T-cell (primary cell): Measurements from ENCODE around the gene FGF19. TPM values are rescaled to one million over a fixed set of nuclear protein-coding genes. Genes with fewer than 3 reads are reported as not detected.

Experiments used
- ATAC-seq, 4 experiments: fragments of 200-7000 bp in 3 of 4; fragments of 150-1000 bp in 1 of 4; cut with Tn5 transposase; replicated peaks in 1 of 4; 1 replicate in 3 of 4; 2 replicates in 1 of 4; pipeline ENCODE4 v1.10.0; 2021; ENCODE audit warnings: moderate library complexity in 3 of 4, mild to moderate bottlenecking in 2 of 4, moderate number of reproducible peaks in 1 of 4
- CTCF ChIA-PET, 2 donors: fragments of 300-600 bp; sonication (Branson Sonifier 250); formaldehyde crosslinking; loops; one replicate each; lab custom pipeline; 2022; ENCODE audit warnings: antibody characterized with exemption in 2 of 2; lab: Charles Lee
- POLR2A ChIA-PET, 2 donors: fragments of 300-600 bp; sonication (Branson Sonifier 250); formaldehyde crosslinking; loops; one replicate each; lab custom pipeline; 2022; ENCODE audit warnings: antibody characterized with exemption in 2 of 2; lab: Charles Lee
- DNase-seq, 35 experiments: peaks; one replicate each; pipeline versions ENCODE4 v3.0.0 to v3.0.0-alpha.2; 2013 to 2023
- H3K27ac ChIP-seq: one replicate; pipeline ENCODE4 v1.5.1; 2013; ENCODE audit warnings: low read length
- H3K27me3 ChIP-seq, 2 experiments: replicated peaks in 1 of 2; 1 replicate in 1 of 2; 2 replicates in 1 of 2; pipeline versions ENCODE4 v1.6.1 to v1.7.0; 2013; ENCODE audit warnings: low read length in 1 of 2, mixed read lengths in 1 of 2; ENCODE audit not compliant: control insufficient read depth in 2 of 2, insufficient read depth in 2 of 2; ENCODE audit errors: extremely low read depth in 1 of 2
- H3K36me3 ChIP-seq, 2 donors: 1 replicate in 1 of 2; 2 replicates in 1 of 2; pipeline versions ENCODE4 v1.6.1 to v1.7.0; 2013; ENCODE audit warnings: low read length in 1 of 2; ENCODE audit not compliant: control insufficient read depth in 2 of 2, insufficient read depth in 1 of 2; ENCODE audit errors: extremely low read depth in 1 of 2
- H3K4me1 ChIP-seq, 2 experiments: 1 replicate in 1 of 2; 2 replicates in 1 of 2; pipeline versions ENCODE4 v1.6.1 to v1.7.0; 2013; ENCODE audit warnings: low read length in 2 of 2, mixed read lengths in 1 of 2; ENCODE audit not compliant: insufficient read depth in 2 of 2, control insufficient read depth in 1 of 2; ENCODE audit errors: extremely low read depth in 1 of 2
- H3K4me3 ChIP-seq, 2 donors: 1 replicate in 1 of 2; 2 replicates in 1 of 2; pipeline versions ENCODE4 v1.5.1 to v1.7.0; 2013; ENCODE audit warnings: mild to moderate bottlenecking in 2 of 2, low read length in 1 of 2, moderate library complexity in 1 of 2; ENCODE audit not compliant: control insufficient read depth in 1 of 2; ENCODE audit errors: extremely low read depth in 1 of 2
- H3K9me3 ChIP-seq: 2 replicates; pipeline ENCODE4 v1.7.0; 2013
- H3K27ac Mint-ChIP-seq, 2 donors: one replicate each; pipeline ENCODE4 v1.8.0; 2020 to 2021; ENCODE audit warnings: mild to moderate bottlenecking in 2 of 2, mixed read lengths in 2 of 2
- H3K27me3 Mint-ChIP-seq, 2 donors: one replicate each; pipeline ENCODE4 v1.8.0; 2021 to 2022; ENCODE audit warnings: mixed read lengths in 2 of 2
- H3K36me3 Mint-ChIP-seq: one replicate; pipeline ENCODE4 v1.8.0; 2021; ENCODE audit warnings: mixed read lengths
- H3K4me1 Mint-ChIP-seq, 3 donors: one replicate each; pipeline ENCODE4 v1.8.0; 2020 to 2022; ENCODE audit warnings: mixed read lengths in 3 of 3, mild to moderate bottlenecking in 1 of 3
- H3K4me3 Mint-ChIP-seq, 3 donors: one replicate each; pipeline ENCODE4 v1.8.0; 2020 to 2022; ENCODE audit warnings: mild to moderate bottlenecking in 3 of 3, mixed read lengths in 3 of 3, moderate library complexity in 3 of 3
- H3K9me3 Mint-ChIP-seq, 3 donors: one replicate each; pipeline ENCODE4 v1.8.0; 2020 to 2022; ENCODE audit warnings: mixed read lengths in 3 of 3
- WGBS: methylation state at CpG from one replicate; pipeline ENCODE4 v1.1.5; 2013; ENCODE audit warnings: missing lambda C conversion rate; ENCODE audit not compliant: insufficient coverage; 5-methylcytosine and 5-hydroxymethylcytosine counted together
- total RNA-seq, 35 experiments: library from RNA in 6 of 35; stranded (reverse) in 6 of 35; fragments of 120-200 nt in 1 of 35; gene quantifications; one replicate each; pipeline versions ENCODE4 v1.2.1 to v1.2.4 and lab custom pipeline; 2013 to 2026

Gene FGF19
- total RNA-seq, 5 donors from 2014 or later (not counting 1 experiment from before 2014, with no cell fraction given): 0.09 TPM; not detected in 4

- ATAC-seq (no peak), DNase-seq (no peak)
- WGBS: 92% methylated on average over 6 of the region's 11 CpGs
- no peaks in the 10 kb centered on the region for H3K9me3 ChIP-seq
- CTCF ChIA-PET: no interaction called here
- no peak overlapping the region for H3K4me3 ChIP-seq
- POLR2A ChIA-PET: no interaction called here
- H3K4me1 Mint-ChIP-seq: no peaks in the 10 kb centered on the region
- no peaks in the 10 kb centered on the region for H3K36me3 Mint-ChIP-seq
- no peak overlapping the region for H3K27ac ChIP-seq
- no peaks in the 10 kb centered on the region for H3K36me3 ChIP-seq
- no peaks in the 10 kb centered on the region for H3K9me3 Mint-ChIP-seq
- no peaks in the 10 kb centered on the region for H3K4me1 ChIP-seq
- H3K27me3 ChIP-seq: peaks cover 0 to 4% of the 10 kb centered on the region in 2 experiments
- no peak overlapping the region for H3K27ac Mint-ChIP-seq
- H3K4me3 Mint-ChIP-seq: no peak overlapping the region
- H3K27me3 Mint-ChIP-seq: no peaks in the 10 kb centered on the region
Measured at GRCh38 chr11:69652999-69653398, 50.8 kb downstream of the FGF19 start.

DNA sequence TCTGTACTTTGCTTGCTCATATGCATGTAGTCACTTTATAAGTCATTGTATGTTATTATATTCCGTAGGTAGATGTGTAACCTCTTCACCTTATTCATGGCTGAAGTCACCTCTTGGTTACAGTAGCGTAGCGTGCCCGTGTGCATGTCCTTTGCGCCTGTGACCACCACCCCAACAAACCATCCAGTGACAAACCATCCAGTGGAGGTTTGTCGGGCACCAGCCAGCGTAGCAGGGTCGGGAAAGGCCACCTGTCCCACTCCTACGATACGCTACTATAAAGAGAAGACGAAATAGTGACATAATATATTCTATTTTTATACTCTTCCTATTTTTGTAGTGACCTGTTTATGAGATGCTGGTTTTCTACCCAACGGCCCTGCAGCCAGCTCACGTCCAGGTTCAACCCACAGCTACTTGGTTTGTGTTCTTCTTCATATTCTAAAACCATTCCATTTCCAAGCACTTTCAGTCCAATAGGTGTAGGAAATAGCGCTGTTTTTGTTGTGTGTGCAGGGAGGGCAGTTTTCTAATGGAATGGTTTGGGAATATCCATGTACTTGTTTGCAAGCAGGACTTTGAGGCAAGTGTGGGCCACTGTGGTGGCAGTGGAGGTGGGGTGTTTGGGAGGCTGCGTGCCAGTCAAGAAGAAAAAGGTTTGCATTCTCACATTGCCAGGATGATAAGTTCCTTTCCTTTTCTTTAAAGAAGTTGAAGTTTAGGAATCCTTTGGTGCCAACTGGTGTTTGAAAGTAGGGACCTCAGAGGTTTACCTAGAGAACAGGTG is 51.8 kb downstream of the FGF19 start:
- WGBS: 100% methylated on average over 1 of the region's 15 CpGs
- POLR2A ChIA-PET: no interaction called here

DNA sequence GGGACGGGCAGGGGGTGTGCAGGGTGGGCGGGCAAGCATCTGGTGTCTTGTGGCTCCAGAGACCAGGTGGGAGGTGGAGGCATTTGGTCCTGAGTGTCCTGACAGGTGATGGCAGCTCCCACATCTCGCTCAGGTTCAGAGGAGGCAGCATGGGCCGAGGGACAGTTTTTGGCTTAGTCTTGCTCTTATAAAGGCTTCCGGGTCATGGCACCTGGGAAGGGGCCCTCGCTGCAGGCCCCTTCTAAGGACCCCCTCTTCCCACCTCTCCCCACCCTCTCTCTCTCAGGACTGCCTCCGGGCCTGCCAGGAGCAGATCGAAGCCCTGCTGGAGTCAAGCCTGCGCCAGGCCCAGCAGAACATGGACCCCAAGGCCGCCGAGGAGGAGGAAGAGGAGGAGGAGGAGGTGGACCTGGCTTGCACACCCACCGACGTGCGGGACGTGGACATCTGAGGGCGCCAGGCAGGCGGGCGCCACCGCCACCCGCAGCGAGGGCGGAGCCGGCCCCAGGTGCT is 52.9 kb downstream of the FGF19 start:
- H3K36me3 ChIP-seq: no peaks in the 10 kb centered on the region
- ATAC-seq: no peak
- DNase-seq: no peak
- CTCF ChIA-PET: interaction anchor here in 1 of 2 donors (0.6 kb wide), 1 partner anchor 558 kb away, joined by 3 read pairs; no protein-coding TSS in a partner anchor
- Mint-ChIP-seq H3K27me3 (no peaks in the 10 kb centered on the region), H3K27ac (no peak overlapping the region), H3K9me3 (no peaks in the 10 kb centered on the region), H3K4me3 (no peak overlapping the region), H3K4me1 (no peaks in the 10 kb centered on the region), H3K36me3 (no peaks in the 10 kb centered on the region)
- peaks cover 0 to 10% of the 10 kb centered on the region in 2 experiments for H3K27me3 ChIP-seq
- no peak overlapping the region for H3K4me3 ChIP-seq
- no peak overlapping the region for H3K27ac ChIP-seq
- 83% methylated on average over 5 of the region's 23 CpGs for WGBS
- no peaks in the 10 kb centered on the region for H3K4me1 ChIP-seq
- no peaks in the 10 kb centered on the region for H3K9me3 ChIP-seq
- POLR2A ChIA-PET: no interaction called here

More for the DNA sequence above, 51.8 kb downstream of the FGF19 start:
- CTCF ChIA-PET: no interaction called here
- no peaks in the 10 kb centered on the region for H3K36me3 Mint-ChIP-seq
- Histone ChIP-seq H3K9me3 (no peaks in the 10 kb centered on the region), H3K27ac (no peak overlapping the region), H3K27me3 (peaks cover 0 to 5% of the 10 kb centered on the region in 2 experiments), H3K4me3 (no peak overlapping the region), H3K36me3 (no peaks in the 10 kb centered on the region), H3K4me1 (no peaks in the 10 kb centered on the region)
- no peak overlapping the region for H3K27ac Mint-ChIP-seq
- no peaks in the 10 kb centered on the region for H3K4me1 Mint-ChIP-seq
- DNase-seq (no peak), ATAC-seq (no peak)
- no peak overlapping the region for H3K4me3 Mint-ChIP-seq
- no peaks in the 10 kb centered on the region for H3K27me3 Mint-ChIP-seq
- no peaks in the 10 kb centered on the region for H3K9me3 Mint-ChIP-seq

- Mint-ChIP-seq H3K9me3 (no peaks in the 10 kb centered on the region), H3K36me3 (no peaks in the 10 kb centered on the region), H3K27me3 (no peaks in the 10 kb centered on the region), H3K4me1 (no peaks in the 10 kb centered on the region), H3K27ac (no peak overlapping the region), H3K4me3 (no peak overlapping the region)
- ChIA-PET CTCF (interaction anchor here in 1 of 2 donors (0.6 kb wide), 1 partner anchor 557 kb away, joined by 3 read pairs; no protein-coding TSS in a partner anchor), POLR2A (no interaction called here)
- DNase-seq: no peak
- Histone ChIP-seq H3K27ac (no peak overlapping the region), H3K36me3 (no peaks in the 10 kb centered on the region), H3K4me1 (no peaks in the 10 kb centered on the region), H3K27me3 (peaks cover 0 to 12% of the 10 kb centered on the region in 2 experiments), H3K4me3 (no peak overlapping the region), H3K9me3 (no peaks in the 10 kb centered on the region)
- WGBS: 79% methylated on average over 24 of the region's 24 CpGs
- ATAC-seq: no peak
Measured at GRCh38 chr11:69650081-69650831, 53.6 kb downstream of the FGF19 start.

- Histone ChIP-seq H3K27me3 (peaks cover 0 to 18% of the 10 kb centered on the region in 2 experiments), H3K27ac (no peak overlapping the region), H3K4me1 (no peaks in the 10 kb centered on the region), H3K36me3 (no peaks in the 10 kb centered on the region), H3K4me3 (no peak overlapping the region), H3K9me3 (no peaks in the 10 kb centered on the region)
- 97% methylated on average over 6 of the region's 10 CpGs for WGBS
- Mint-ChIP-seq H3K36me3 (no peaks in the 10 kb centered on the region), H3K27ac (no peak overlapping the region), H3K9me3 (no peaks in the 10 kb centered on the region), H3K4me3 (no peak overlapping the region), H3K4me1 (no peaks in the 10 kb centered on the region), H3K27me3 (no peaks in the 10 kb centered on the region)
- DNase-seq (no peak), ATAC-seq (no peak)
- POLR2A ChIA-PET: no interaction called here
- CTCF ChIA-PET: no interaction called here
Measured at GRCh38 chr11:69649576-69649900, 54.3 kb downstream of the FGF19 start.

DNA sequence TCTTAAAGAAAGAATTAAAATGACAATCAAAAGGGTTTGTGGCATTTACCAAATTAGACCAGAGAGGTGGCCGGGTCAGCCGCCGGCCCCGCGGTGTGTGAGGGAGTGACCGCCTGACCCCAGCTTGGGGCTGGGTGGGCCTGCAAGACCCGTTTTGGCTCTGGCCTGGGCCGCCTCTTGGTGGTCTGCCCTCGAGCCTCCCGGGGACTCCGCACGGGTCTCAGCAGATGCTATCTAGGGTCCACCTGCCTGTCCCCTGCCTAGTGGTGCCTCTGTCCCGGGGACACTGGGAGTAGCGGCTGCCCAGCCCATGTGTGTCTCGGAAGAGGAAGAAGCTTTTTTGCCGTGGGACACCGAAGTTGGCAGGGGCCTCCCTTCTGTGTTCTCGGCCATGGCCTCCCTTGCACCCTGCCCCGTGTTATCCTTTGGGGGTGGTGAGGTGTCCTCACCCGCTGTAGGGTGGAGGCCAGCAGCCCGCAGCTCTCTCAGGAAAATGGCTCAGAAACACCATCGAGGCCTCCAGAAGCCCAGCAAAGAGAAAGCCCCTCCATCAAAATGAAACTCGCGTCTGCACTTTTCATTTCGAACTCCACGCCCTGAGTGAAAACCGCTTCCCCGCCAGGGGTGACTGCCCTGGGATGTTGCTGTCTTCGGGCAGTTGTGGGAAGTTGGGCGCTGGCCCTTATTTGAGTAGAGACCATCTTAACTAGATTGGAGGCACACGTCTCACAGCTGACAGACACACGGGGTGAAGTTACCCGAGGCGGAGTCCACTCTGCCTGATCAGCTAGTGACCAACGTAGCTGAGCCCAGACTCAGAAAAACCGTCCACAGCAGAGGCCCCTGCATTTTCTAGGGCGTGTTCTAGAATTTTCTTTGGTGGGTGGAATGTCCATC is 54.9 kb downstream of the FGF19 start:
- Mint-ChIP-seq H3K4me1 (peaks cover 0 to 2% (median 0%) of the 10 kb centered on the region in 3 donors), H3K27ac (no peak overlapping the region), H3K4me3 (no peak overlapping the region), H3K9me3 (no peaks in the 10 kb centered on the region), H3K27me3 (no peaks in the 10 kb centered on the region), H3K36me3 (no peaks in the 10 kb centered on the region)
- ATAC-seq (no peak), DNase-seq (no peak)
- H3K27ac ChIP-seq: no peak overlapping the region
- WGBS: 91% methylated on average over 31 of the region's 37 CpGs
- CTCF ChIA-PET: no interaction called here
- no peak overlapping the region for H3K4me3 ChIP-seq
- no peaks in the 10 kb centered on the region for H3K36me3 ChIP-seq
- POLR2A ChIA-PET: no interaction called here
- peaks cover 0 to 3% of the 10 kb centered on the region in 2 experiments for H3K4me1 ChIP-seq
- peaks cover 0 to 21% of the 10 kb centered on the region in 2 experiments for H3K27me3 ChIP-seq
- H3K9me3 ChIP-seq: no peaks in the 10 kb centered on the region
